HEK293T (cell line): ENCODE data around the gene RNF152.

Source experiments
- CTCF ChIA-PET: fragments of 350-600 bp; formaldehyde crosslinking; extraction: SDS; loops from one replicate; lab custom pipeline; 2021; ENCODE audit warnings: antibody characterized with exemption, inconsistent platforms; lab: Yijun Ruan, JAX
- POLR2A ChIA-PET: fragments of 350-600 bp; formaldehyde crosslinking; extraction: SDS; loops from one replicate; lab custom pipeline; 2020; ENCODE audit warnings: antibody characterized with exemption, inconsistent platforms; lab: Yijun Ruan, JAX
- DNase-seq: peaks from one replicate; pipeline ENCODE4 v3.0.0; 2012; ENCODE audit warnings: mixed read lengths; ENCODE audit errors: extremely low spot score
- ARNT ChIP-seq: fragments of 450-650 bp; IDR thresholded peaks from 2 replicates; pipeline ENCODE4 v1.6.1; 2017; ENCODE audit warnings: mild to moderate bottlenecking
- BHLHE40 ChIP-seq: fragments of 450-650 bp; IDR thresholded peaks from 2 replicates; pipeline ENCODE4 v1.6.1; 2016; ENCODE audit warnings: mild to moderate bottlenecking, moderate library complexity, borderline replicate concordance
- CTBP1 ChIP-seq: fragments of 450-650 bp; IDR thresholded peaks from 2 replicates; pipeline ENCODE4 v1.6.1; 2016; ENCODE audit warnings: borderline replicate concordance
- ELF4 ChIP-seq: fragments of 450-650 bp; IDR thresholded peaks from 2 replicates; pipeline ENCODE4 v1.6.1; 2017; ENCODE audit warnings: antibody characterized with exemption
- FOXA1 ChIP-seq: fragments of 450-650 bp; IDR thresholded peaks from 2 replicates; pipeline ENCODE4 v1.6.1; 2016; ENCODE audit warnings: mild to moderate bottlenecking
- FOXK2 ChIP-seq: fragments of 450-650 bp; IDR thresholded peaks from 2 replicates; pipeline ENCODE4 v1.6.1; 2016; ENCODE audit warnings: mild to moderate bottlenecking
- FOXM1 ChIP-seq: fragments of 450-650 bp; IDR thresholded peaks from 2 replicates; pipeline ENCODE4 v1.6.1; 2017; ENCODE audit warnings: mild to moderate bottlenecking, borderline replicate concordance
- HDGF ChIP-seq: fragments of 450-650 bp; IDR thresholded peaks from 2 replicates; pipeline ENCODE4 v1.6.1; 2017; ENCODE audit warnings: antibody characterized with exemption, borderline replicate concordance
- L3MBTL2 ChIP-seq: fragments of 450-650 bp; conservative IDR thresholded peaks from 2 replicates; pipeline ENCODE4 v1.6.1; 2016; ENCODE audit warnings: mild to moderate bottlenecking
- LEF1 ChIP-seq: fragments of 450-650 bp; IDR thresholded peaks from 2 replicates; pipeline ENCODE4 v1.6.1; 2017; ENCODE audit warnings: mild to moderate bottlenecking, borderline replicate concordance
- NFRKB ChIP-seq: fragments of 450-650 bp; IDR thresholded peaks from 2 replicates; pipeline ENCODE4 v1.6.1; 2016; ENCODE audit warnings: mild to moderate bottlenecking, moderate library complexity
- SP1 ChIP-seq: fragments of 450-650 bp; IDR thresholded peaks from 2 replicates; pipeline ENCODE4 v1.6.1; 2017
- SUZ12 ChIP-seq: fragments of 450-650 bp; IDR thresholded peaks from 2 replicates; pipeline ENCODE4 v1.6.1; 2016; ENCODE audit warnings: mild to moderate bottlenecking
- TARDBP ChIP-seq: fragments of 450-650 bp; IDR thresholded peaks from 2 replicates; pipeline ENCODE4 v1.6.1; 2016
- ZNF384 ChIP-seq: fragments of 450-650 bp; IDR thresholded peaks from 2 replicates; pipeline ENCODE4 v1.6.1; 2016
- TF ChIP-seq, protein P1 (sequence below): fragments of 450-650 bp; IDR thresholded peaks from 2 replicates; pipeline ENCODE4 v1.6.1; 2016

Gene RNF152

DNA sequence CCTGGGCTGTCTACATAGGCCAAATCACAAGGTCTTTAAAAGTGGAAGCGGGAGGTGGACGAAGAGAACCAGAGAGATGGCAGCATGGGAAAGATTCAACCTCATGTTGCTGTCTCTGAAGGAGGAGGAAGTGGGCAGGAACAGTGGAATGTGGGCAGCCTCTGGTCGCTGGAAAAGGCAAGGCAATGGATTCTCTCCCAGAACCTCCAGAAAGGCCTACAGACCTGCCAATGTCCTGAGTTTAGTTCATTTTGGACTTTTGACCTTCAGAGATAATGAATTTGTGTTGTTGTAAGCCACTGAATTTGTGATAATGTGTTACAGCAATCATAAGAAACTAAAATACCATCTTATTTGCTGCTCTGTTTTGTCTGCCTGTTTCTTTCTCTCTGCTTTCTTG lies 122.5 kb downstream of the RNF152 start:
- DNase-seq, result no peak
- ChIA-PET CTCF (no interaction called here), POLR2A (no interaction called here)
- no peak for TF ChIP-seq SUZ12

GRCh38 chr18:61766266-61766884 lies 126.4 kb downstream of the RNF152 start:
- POLR2A ChIA-PET, result no interaction called here
- DNase-seq, result no peak
- CTCF ChIA-PET, result no interaction called here
- TF ChIP-seq FOXM1 (no peak), SP1 (no peak), L3MBTL2 (no peak), ZNF384 (no peak), LEF1 (no peak), SUZ12 (no peak), ARNT (no peak), FOXK2 (no peak), HDGF (no peak), ELF4 (no peak), TARDBP (no peak), FOXA1 (no peak), CTBP1 (no peak), BHLHE40 (no peak), NFRKB (no peak)
- TF ChIP-seq, protein P1, sequence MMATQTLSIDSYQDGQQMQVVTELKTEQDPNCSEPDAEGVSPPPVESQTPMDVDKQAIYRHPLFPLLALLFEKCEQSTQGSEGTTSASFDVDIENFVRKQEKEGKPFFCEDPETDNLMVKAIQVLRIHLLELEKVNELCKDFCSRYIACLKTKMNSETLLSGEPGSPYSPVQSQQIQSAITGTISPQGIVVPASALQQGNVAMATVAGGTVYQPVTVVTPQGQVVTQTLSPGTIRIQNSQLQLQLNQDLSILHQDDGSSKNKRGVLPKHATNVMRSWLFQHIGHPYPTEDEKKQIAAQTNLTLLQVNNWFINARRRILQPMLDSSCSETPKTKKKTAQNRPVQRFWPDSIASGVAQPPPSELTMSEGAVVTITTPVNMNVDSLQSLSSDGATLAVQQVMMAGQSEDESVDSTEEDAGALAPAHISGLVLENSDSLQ, result no peak

GRCh38 chr18:61765097-61765496 lies 127.7 kb downstream of the RNF152 start:
- ChIA-PET CTCF (no interaction called here), POLR2A (no interaction called here)
- TF ChIP-seq, protein P1, result no peak
- TF ChIP-seq SP1 (no peak), FOXK2 (no peak), BHLHE40 (no peak), CTBP1 (no peak), SUZ12 (no peak), FOXM1 (no peak), ELF4 (no peak), FOXA1 (no peak), HDGF (no peak), LEF1 (no peak), NFRKB (no peak), L3MBTL2 (no peak), ARNT (no peak)
- DNase-seq, result no peak

GRCh38 chr18:61764381-61764780 lies 128.4 kb downstream of the RNF152 start:
- CTCF ChIA-PET, result no interaction called here

GRCh38 chr18:61761875-61762274 lies 130.9 kb downstream of the RNF152 start:
- DNase-seq, result no peak
- TF ChIP-seq HDGF (no peak), ZNF384 (no peak), FOXA1 (no peak), ELF4 (no peak), SP1 (no peak), FOXK2 (no peak), CTBP1 (no peak), L3MBTL2 (no peak), NFRKB (no peak), FOXM1 (no peak), SUZ12 (no peak), LEF1 (no peak), TARDBP (no peak), ARNT (no peak), BHLHE40 (no peak)
- TF ChIP-seq, protein P1, result no peak
- POLR2A ChIA-PET, result no interaction called here
- CTCF ChIA-PET, result no interaction called here

More at GRCh38 chr18:61764381-61764780, 128.4 kb downstream of the RNF152 start:
- no peak for DNase-seq
- POLR2A ChIA-PET, result no interaction called here
- TF ChIP-seq LEF1, result no peak
- TF ChIP-seq FOXK2, result no peak
- TF ChIP-seq HDGF, result no peak
